GM21381 (cell line): ENCODE data around the gene SLC12A8.
A peak's percentile ranks its signal among the peaks of the same experiment; 100 is the strongest.

Experiments used
- ATAC-seq: cut with Tn5 transposase; IDR thresholded peaks from one replicate; pipeline ENCODE4 v1.9.1; 2021; ENCODE audit warnings: mild to moderate bottlenecking, moderate library complexity; ENCODE audit not compliant: unreplicated experiment

SLC12A8 gene

GRCh38 chr3:125219261-125219701, 6.7 kb upstream of the SLC12A8 start:
- no peak for ATAC-seq

GRCh38 chr3:125214738-125215137, 2.2 kb upstream of the SLC12A8 start:
- no peak for ATAC-seq

- no peak for ATAC-seq
Observed at GRCh38 chr3:125213946-125214542, 1.5 kb upstream of the SLC12A8 start.

GRCh38 chr3:125213364-125213755, 812 bp upstream of the SLC12A8 start:
- no peak for ATAC-seq

- no peak for ATAC-seq
Observed at GRCh38 chr3:125212091-125212508, 448 bp downstream of the SLC12A8 start.

- no peak for ATAC-seq
Observed at GRCh38 chr3:125211523-125212090, 941 bp downstream of the SLC12A8 start.

GRCh38 chr3:125207949-125208568, 4.5 kb downstream of the SLC12A8 start:
- ATAC-seq, result no peak

GRCh38 chr3:125207507-125207906, 5.0 kb downstream of the SLC12A8 start:
- no peak for ATAC-seq

GRCh38 chr3:125206934-125207333, 5.6 kb downstream of the SLC12A8 start:
- ATAC-seq, result no peak

- ATAC-seq, result no peak
Observed at GRCh38 chr3:125203731-125204130, 8.8 kb downstream of the SLC12A8 start.

GRCh38 chr3:125202197-125202596, 10.4 kb downstream of the SLC12A8 start:
- ATAC-seq, result no peak

- peak; percentile 90 for ATAC-seq
Observed at GRCh38 chr3:125200731-125201139, 11.8 kb downstream of the SLC12A8 start.

GRCh38 chr3:125194849-125195601, 17.5 kb downstream of the SLC12A8 start:
- no peak for ATAC-seq

GRCh38 chr3:125194061-125194848, 18.3 kb downstream of the SLC12A8 start:
- no peak for ATAC-seq

- peak; percentile 66 for ATAC-seq
Observed at GRCh38 chr3:125192190-125193035, 20.1 kb downstream of the SLC12A8 start.

- ATAC-seq, result no peak
Observed at GRCh38 chr3:125191730-125192129, 20.8 kb downstream of the SLC12A8 start.

GRCh38 chr3:125191256-125191655, 21.3 kb downstream of the SLC12A8 start:
- no peak for ATAC-seq

- no peak for ATAC-seq
Observed at GRCh38 chr3:125190786-125191185, 21.8 kb downstream of the SLC12A8 start.

GRCh38 chr3:125189378-125190165, 23.0 kb downstream of the SLC12A8 start:
- ATAC-seq, result no peak
